T follicular helper cell (primary cell): ENCODE results near the gene NOXA1.
"Not testable (repeated sequence)": the region's sequence is repeated elsewhere in the genome, so short reads cannot be mapped to it uniquely, and the experiment has no call there.

ENCODE experiments used
- DNase-seq: peaks from one replicate; pipeline ENCODE4 v3.0.0-alpha.2; 2020; ENCODE audit warnings: low read depth

Gene NOXA1

GRCh38 chr9:137439158-137439714 is 16.0 kb downstream of the NOXA1 start:
- DNase-seq = no peak

- DNase-seq = no peak
Measured at GRCh38 chr9:137441289-137441934, 18.2 kb downstream of the NOXA1 start, which contains the start of gene ENTPD8. TSS of gene ENTPD8 (minus strand) at chr9:137441357. CDS start at chr9:137438285, 3,072 bp downstream.

- DNase-seq = no peak
Measured at GRCh38 chr9:137441935-137442321, 18.7 kb downstream of the NOXA1 start.

- no peak for DNase-seq
Measured at GRCh38 chr9:137444106-137444790, 21.1 kb downstream of the NOXA1 start.

GRCh38 chr9:137445275-137445807 is 22.1 kb downstream of the NOXA1 start:
- peak; percentile 77 for DNase-seq

GRCh38 chr9:137445930-137446431 is 22.8 kb downstream of the NOXA1 start:
- no peak for DNase-seq

- no peak for DNase-seq
Measured at GRCh38 chr9:137446851-137447471, 23.8 kb downstream of the NOXA1 start.

GRCh38 chr9:137447722-137448601 is 24.8 kb downstream of the NOXA1 start:
- no peak for DNase-seq

- no peak for DNase-seq
Measured at GRCh38 chr9:137448602-137448962, 25.4 kb downstream of the NOXA1 start.

GRCh38 chr9:137449081-137449844 is 26.1 kb downstream of the NOXA1 start:
- no peak for DNase-seq

- DNase-seq = no peak
Measured at GRCh38 chr9:137449931-137450538, 26.8 kb downstream of the NOXA1 start.

- DNase-seq = peak; percentile 38
Measured at GRCh38 chr9:137450539-137451222, 27.5 kb downstream of the NOXA1 start.

GRCh38 chr9:137451264-137452005 is 28.2 kb downstream of the NOXA1 start:
- not testable (repeated sequence) for DNase-seq

- DNase-seq = no peak
Measured at GRCh38 chr9:137452006-137452760, 29.0 kb downstream of the NOXA1 start.

GRCh38 chr9:137452761-137453642 is 29.8 kb downstream of the NOXA1 start:
- no peak for DNase-seq

- peak; percentile 54 for DNase-seq
Measured at GRCh38 chr9:137453643-137454081, 30.5 kb downstream of the NOXA1 start.

GRCh38 chr9:137454145-137454596 is 31.0 kb downstream of the NOXA1 start:
- DNase-seq = no peak
